ENCODE measurements around the gene MAML3. TPM values are rescaled to one million over a fixed set of nuclear protein-coding genes. Genes with fewer than 3 reads are reported as not detected.

Gene MAML3
- total RNA-seq, 4 donors from 2014 or later: 16.1 to 40.0 (median 18.1) TPM

DNA sequence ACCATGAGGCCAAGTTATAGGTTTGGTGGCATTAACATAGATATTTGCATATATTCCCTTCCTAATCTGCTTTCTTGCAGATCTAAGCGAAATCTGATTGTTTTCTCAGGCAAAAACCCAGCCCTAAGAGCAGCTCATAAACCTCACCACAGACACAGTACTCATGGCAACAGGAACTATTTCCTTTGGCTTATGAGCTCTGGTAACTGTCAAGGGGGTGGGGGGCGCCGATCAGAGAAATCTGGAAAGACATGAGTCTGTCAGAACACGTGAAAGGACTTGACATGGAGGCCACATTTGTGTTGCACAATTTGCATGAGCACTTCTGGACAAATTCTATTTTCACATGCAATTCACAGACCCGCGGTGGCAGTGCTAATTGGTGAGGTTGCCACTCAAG is 404.6 kb downstream of the MAML3 start:
- Histone ChIP-seq H3K27ac (no peak overlapping the region), H3K4me1 (no peaks in the 10 kb centered on the region), H3K9me3 (no peaks in the 10 kb centered on the region), H3K27me3 (no peaks in the 10 kb centered on the region), H3K4me3 (no peak overlapping the region), H3K36me3 (no peaks in the 10 kb centered on the region)
- no peak for DNase-seq
- TF ChIP-seq EP300 (IDR thresholded peaks at IDR 0.05; ENCODE audit: low read depth) (no peak), POLR2AphosphoS5 (IDR thresholded peaks at IDR 0.05) (no peak), POLR2A (IDR thresholded peaks at IDR 0.05) (no peak), CTCF (IDR thresholded peaks at IDR 0.05) (no peak)
- in situ Hi-C loops (cut with MboI; ENCODE audit: low pct_ligation_motif_present in 1 of 4, low pct_unique_long_range_greater_than_20kb in 1 of 4, low sequenced_read_pairs in 3 of 4) (loop anchor here in 1 of 4 donors (25.0 kb wide), 1 partner anchor 513 kb away; no protein-coding TSS in a partner anchor), intact Hi-C loops (cut with DNase I; ENCODE audit: low total_unique reads) (no loop called here)
- 74 to 75% methylated on average over 6 of the region's 6 CpGs for WGBS, 2 donors (ENCODE audit: low coverage in 1 of 2)

DNA sequence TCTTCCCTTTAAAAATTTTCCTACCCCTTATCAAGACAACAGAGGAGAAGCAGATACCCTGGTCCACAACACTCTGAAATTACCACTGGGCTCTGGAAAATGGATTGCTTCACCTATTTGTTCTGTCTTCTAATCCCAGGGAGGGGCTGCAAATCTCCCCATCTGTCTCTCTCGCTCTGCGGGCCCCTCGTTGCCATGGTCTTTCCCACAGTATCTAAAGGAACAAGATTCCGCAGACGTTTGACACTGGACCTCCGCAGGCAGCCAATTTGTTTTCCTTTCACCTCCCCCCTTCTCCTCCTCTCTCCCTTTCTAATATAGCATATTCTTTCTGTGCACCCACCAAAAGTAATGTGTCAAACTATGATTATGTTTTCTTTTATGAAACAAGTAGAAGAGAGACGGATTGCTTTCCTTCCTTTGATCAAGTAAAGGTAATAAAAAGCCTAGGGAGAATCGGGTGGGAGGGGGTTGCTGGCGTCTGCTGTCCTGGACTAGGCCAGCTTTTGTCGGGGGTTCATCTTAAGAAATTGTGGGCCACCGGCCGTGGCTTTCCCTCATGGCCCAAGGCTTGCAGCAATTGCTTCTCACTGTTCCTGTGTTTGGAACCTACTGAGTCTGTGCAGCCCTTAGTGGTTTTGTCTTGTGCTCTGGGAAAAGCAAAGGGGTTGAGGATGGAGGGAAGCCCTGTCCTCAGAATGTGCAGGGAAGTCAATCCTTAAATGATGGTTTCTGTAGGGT is 407.4 kb downstream of the MAML3 start:
- Histone ChIP-seq H3K36me3 (no peaks in the 10 kb centered on the region), H3K4me1 (no peaks in the 10 kb centered on the region), H3K9me3 (no peaks in the 10 kb centered on the region), H3K27ac (no peak overlapping the region), H3K4me3 (no peak overlapping the region), H3K27me3 (no peaks in the 10 kb centered on the region)
- intact Hi-C loops (cut with DNase I; ENCODE audit: low total_unique reads): no loop called here
- in situ Hi-C loops (cut with MboI; ENCODE audit: low pct_ligation_motif_present in 1 of 4, low pct_unique_long_range_greater_than_20kb in 1 of 4, low sequenced_read_pairs in 3 of 4): loop anchor here in 1 of 4 donors (25.0 kb wide), 1 partner anchor 516 kb away; no protein-coding TSS in a partner anchor
- no peak for DNase-seq
- TF ChIP-seq POLR2AphosphoS5 (IDR thresholded peaks at IDR 0.05): no peak
- no peak for TF ChIP-seq EP300 (IDR thresholded peaks at IDR 0.05; ENCODE audit: low read depth)
- no peak for TF ChIP-seq CTCF (IDR thresholded peaks at IDR 0.05)
- TF ChIP-seq POLR2A (IDR thresholded peaks at IDR 0.05): no peak
- 85% methylated on average over 10 to 12 of the region's 12 CpGs for WGBS, 2 donors (ENCODE audit: low coverage in 1 of 2)

GRCh38 chr4:139745111-139745639 is 408.8 kb downstream of the MAML3 start:
- in situ Hi-C loops (cut with MboI; ENCODE audit: low pct_ligation_motif_present in 1 of 4, low pct_unique_long_range_greater_than_20kb in 1 of 4, low sequenced_read_pairs in 3 of 4) (loop anchor here in 1 of 4 donors (25.0 kb wide), 1 partner anchor 517 kb away; no protein-coding TSS in a partner anchor), intact Hi-C loops (cut with DNase I; ENCODE audit: low total_unique reads) (no loop called here)

More at GRCh38 chr4:139745111-139745639, 408.8 kb downstream of the MAML3 start:
- DNase-seq: no peak
- TF ChIP-seq CTCF (IDR thresholded peaks at IDR 0.05) (no peak), EP300 (IDR thresholded peaks at IDR 0.05; ENCODE audit: low read depth) (no peak), POLR2A (IDR thresholded peaks at IDR 0.05) (no peak), POLR2AphosphoS5 (IDR thresholded peaks at IDR 0.05) (no peak)
- 92 to 94% methylated on average over 6 of the region's 6 CpGs for WGBS, 2 donors (ENCODE audit: low coverage in 1 of 2)
- Histone ChIP-seq H3K4me1 (peaks cover 2 to 9% (median 6%) of the 10 kb centered on the region in 4 donors), H3K36me3 (no peaks in the 10 kb centered on the region), H3K27me3 (no peaks in the 10 kb centered on the region), H3K4me3 (no peak overlapping the region), H3K9me3 (no peaks in the 10 kb centered on the region), H3K27ac (no peak overlapping the region)

All from transverse colon (tissue), 4 donors.